VCaP (cell line): ENCODE results near the gene BCAS3.

Experiments used
- H3K27ac ChIP-seq: fragments of 450-650 bp; 2 replicates; pipeline ENCODE4 v1.5.1; 2017
- CTCF ChIP-seq: fragments of 450-650 bp; conservative IDR thresholded peaks from 2 replicates; pipeline ENCODE4 v1.5.1; 2017; ENCODE audit warnings: mild to moderate bottlenecking, moderate library complexity

BCAS3 gene

GRCh38 chr17:61075988-61076387, 398.3 kb downstream of the BCAS3 start:
- no peak for TF ChIP-seq CTCF
- no peak overlapping the region for H3K27ac ChIP-seq

DNA sequence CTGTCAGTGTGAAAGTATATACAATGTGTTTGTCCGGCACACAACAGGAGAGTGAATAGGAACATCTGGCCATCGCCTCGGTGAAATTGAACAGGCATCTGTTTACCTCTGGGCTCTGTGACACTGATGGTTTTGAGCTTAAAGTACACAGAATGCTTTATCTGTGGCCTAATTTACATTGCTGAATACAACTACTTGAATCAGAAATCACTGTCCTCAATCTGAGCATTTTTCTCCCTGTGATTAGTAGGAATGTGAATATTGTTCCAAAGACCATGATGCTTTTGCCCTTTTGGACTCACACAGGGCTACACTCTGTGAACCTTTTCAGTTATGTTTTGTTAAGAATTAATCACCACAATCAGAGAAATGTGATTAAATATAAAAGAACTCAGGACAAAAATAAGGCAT, 399.0 kb downstream of the BCAS3 start:
- H3K27ac ChIP-seq, result no peak overlapping the region
- TF ChIP-seq CTCF, result no peak

- H3K27ac ChIP-seq, result no peak overlapping the region
- no peak for TF ChIP-seq CTCF
These were observed 404.3 kb downstream of the BCAS3 start for GRCh38 chr17:61081959-61082358.

GRCh38 chr17:61084260-61084659, 406.6 kb downstream of the BCAS3 start:
- no peak overlapping the region for H3K27ac ChIP-seq
- no peak for TF ChIP-seq CTCF

- H3K27ac ChIP-seq, result no peak overlapping the region
- TF ChIP-seq CTCF, result no peak
These were observed 409.4 kb downstream of the BCAS3 start for GRCh38 chr17:61087024-61087423.

DNA sequence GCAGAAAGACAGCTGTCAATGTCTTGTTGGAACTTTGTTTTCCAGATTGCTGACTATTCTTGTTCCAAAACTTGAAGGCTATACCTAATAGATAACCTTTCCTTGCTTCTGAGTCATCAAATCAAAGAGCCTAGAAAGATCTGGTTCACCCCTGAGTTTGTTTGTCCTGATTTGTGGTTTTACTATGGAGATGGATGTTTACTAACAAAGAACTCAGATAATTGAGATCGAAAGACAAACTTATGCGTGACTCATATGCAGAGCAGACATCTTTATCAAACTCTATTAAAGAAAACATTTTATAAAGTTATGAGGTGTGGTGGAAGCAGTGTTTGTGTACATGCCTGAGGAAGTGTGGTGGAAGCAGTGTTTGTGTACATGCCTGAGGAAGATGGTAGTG, 410.9 kb downstream of the BCAS3 start:
- no peak for TF ChIP-seq CTCF
- no peak overlapping the region for H3K27ac ChIP-seq

DNA sequence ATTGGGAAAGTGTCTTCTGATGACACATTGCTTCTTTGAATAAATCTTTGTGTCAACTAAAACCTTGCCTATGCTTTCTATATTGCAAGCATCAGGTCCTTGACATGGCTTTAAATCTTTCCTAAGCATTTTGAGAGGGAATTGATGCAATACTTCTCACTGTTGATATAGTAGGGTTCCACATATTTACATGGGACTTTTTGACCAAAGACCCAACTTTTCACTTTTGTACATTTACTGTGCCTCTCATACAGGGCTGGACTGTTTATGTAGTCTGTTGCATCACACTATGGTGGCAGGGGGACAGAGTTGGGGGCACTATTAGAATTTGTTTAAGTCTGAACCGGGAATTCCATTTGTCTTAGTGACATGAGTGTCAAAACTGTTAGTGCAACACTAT, 413.4 kb downstream of the BCAS3 start:
- no peak for TF ChIP-seq CTCF
- H3K27ac ChIP-seq, result no peak overlapping the region

GRCh38 chr17:61097781-61098180, 420.1 kb downstream of the BCAS3 start:
- H3K27ac ChIP-seq, result no peak overlapping the region
- TF ChIP-seq CTCF, result no peak
